ENCODE results near the gene RPL37.

DNA sequence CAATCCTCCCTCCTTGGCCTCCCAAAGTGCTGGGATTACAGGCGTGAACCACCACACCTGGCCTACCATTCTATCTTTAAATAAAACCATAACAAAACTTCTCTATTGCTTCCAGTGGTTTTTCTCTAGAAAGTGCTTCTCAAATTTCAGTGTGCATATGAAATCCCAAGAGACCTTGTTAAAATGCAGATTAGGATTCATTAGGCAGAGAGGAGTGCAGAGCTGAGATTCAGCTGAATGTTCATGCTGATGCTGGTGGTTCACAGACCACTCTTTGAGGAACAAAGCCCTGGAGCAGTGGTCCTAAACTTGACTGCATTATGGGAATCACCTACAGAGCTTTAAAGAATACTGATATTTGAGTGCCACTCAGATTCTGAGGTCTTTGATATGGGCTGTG, 34.4 kb upstream of the RPL37 start:
- no peak for TF ChIP-seq ZNF133 (tag by site-specific recombination; IDR thresholded peaks at IDR 0.05)
- TF ChIP-seq OVOL3 (tag by site-specific recombination; IDR thresholded peaks at IDR 0.05): no peak
- TF ChIP-seq, protein P1, sequence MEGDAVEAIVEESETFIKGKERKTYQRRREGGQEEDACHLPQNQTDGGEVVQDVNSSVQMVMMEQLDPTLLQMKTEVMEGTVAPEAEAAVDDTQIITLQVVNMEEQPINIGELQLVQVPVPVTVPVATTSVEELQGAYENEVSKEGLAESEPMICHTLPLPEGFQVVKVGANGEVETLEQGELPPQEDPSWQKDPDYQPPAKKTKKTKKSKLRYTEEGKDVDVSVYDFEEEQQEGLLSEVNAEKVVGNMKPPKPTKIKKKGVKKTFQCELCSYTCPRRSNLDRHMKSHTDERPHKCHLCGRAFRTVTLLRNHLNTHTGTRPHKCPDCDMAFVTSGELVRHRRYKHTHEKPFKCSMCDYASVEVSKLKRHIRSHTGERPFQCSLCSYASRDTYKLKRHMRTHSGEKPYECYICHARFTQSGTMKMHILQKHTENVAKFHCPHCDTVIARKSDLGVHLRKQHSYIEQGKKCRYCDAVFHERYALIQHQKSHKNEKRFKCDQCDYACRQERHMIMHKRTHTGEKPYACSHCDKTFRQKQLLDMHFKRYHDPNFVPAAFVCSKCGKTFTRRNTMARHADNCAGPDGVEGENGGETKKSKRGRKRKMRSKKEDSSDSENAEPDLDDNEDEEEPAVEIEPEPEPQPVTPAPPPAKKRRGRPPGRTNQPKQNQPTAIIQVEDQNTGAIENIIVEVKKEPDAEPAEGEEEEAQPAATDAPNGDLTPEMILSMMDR (tag by site-specific recombination; IDR thresholded peaks at IDR 0.05): no peak
- TF ChIP-seq, protein P2, sequence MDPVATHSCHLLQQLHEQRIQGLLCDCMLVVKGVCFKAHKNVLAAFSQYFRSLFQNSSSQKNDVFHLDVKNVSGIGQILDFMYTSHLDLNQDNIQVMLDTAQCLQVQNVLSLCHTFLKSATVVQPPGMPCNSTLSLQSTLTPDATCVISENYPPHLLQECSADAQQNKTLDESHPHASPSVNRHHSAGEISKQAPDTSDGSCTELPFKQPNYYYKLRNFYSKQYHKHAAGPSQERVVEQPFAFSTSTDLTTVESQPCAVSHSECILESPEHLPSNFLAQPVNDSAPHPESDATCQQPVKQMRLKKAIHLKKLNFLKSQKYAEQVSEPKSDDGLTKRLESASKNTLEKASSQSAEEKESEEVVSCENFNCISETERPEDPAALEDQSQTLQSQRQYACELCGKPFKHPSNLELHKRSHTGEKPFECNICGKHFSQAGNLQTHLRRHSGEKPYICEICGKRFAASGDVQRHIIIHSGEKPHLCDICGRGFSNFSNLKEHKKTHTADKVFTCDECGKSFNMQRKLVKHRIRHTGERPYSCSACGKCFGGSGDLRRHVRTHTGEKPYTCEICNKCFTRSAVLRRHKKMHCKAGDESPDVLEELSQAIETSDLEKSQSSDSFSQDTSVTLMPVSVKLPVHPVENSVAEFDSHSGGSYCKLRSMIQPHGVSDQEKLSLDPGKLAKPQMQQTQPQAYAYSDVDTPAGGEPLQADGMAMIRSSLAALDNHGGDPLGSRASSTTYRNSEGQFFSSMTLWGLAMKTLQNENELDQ (tag by site-specific recombination; IDR thresholded peaks at IDR 0.05; ENCODE audit: low read depth): no peak
- no peak for TF ChIP-seq ZNF112 (tag by site-specific recombination; IDR thresholded peaks at IDR 0.05)
- no peak for TF ChIP-seq ZNF350 (tag by site-specific recombination; IDR thresholded peaks at IDR 0.05)
- TF ChIP-seq, protein P3, sequence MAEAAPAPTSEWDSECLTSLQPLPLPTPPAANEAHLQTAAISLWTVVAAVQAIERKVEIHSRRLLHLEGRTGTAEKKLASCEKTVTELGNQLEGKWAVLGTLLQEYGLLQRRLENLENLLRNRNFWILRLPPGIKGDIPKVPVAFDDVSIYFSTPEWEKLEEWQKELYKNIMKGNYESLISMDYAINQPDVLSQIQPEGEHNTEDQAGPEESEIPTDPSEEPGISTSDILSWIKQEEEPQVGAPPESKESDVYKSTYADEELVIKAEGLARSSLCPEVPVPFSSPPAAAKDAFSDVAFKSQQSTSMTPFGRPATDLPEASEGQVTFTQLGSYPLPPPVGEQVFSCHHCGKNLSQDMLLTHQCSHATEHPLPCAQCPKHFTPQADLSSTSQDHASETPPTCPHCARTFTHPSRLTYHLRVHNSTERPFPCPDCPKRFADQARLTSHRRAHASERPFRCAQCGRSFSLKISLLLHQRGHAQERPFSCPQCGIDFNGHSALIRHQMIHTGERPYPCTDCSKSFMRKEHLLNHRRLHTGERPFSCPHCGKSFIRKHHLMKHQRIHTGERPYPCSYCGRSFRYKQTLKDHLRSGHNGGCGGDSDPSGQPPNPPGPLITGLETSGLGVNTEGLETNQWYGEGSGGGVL (tag by site-specific recombination; IDR thresholded peaks at IDR 0.05): no peak
- TF ChIP-seq, protein P4, sequence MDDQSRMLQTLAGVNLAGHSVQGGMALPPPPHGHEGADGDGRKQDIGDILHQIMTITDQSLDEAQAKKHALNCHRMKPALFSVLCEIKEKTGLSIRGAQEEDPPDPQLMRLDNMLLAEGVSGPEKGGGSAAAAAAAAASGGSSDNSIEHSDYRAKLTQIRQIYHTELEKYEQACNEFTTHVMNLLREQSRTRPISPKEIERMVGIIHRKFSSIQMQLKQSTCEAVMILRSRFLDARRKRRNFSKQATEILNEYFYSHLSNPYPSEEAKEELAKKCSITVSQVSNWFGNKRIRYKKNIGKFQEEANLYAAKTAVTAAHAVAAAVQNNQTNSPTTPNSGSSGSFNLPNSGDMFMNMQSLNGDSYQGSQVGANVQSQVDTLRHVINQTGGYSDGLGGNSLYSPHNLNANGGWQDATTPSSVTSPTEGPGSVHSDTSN (CRISPR knock-in tag; IDR thresholded peaks at IDR 0.05): no peak
- TF ChIP-seq, protein P5, sequence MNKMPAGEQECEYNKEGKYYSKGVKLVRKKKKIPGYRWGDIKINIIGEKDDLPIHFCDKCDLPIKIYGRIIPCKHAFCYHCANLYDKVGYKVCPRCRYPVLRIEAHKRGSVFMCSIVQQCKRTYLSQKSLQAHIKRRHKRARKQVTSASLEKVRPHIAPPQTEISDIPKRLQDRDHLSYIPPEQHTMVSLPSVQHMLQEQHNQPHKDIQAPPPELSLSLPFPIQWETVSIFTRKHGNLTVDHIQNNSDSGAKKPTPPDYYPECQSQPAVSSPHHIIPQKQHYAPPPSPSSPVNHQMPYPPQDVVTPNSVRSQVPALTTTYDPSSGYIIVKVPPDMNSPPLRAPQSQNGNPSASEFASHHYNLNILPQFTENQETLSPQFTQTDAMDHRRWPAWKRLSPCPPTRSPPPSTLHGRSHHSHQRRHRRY (tag by site-specific recombination; IDR thresholded peaks at IDR 0.05): no peak
- TF ChIP-seq ZNF76 (tag by site-specific recombination; IDR thresholded peaks at IDR 0.05; ENCODE audit: borderline replicate concordance, low read depth): no peak
- TF ChIP-seq ZNF48 (tag by site-specific recombination; IDR thresholded peaks at IDR 0.05): no peak
- TF ChIP-seq, protein P6, sequence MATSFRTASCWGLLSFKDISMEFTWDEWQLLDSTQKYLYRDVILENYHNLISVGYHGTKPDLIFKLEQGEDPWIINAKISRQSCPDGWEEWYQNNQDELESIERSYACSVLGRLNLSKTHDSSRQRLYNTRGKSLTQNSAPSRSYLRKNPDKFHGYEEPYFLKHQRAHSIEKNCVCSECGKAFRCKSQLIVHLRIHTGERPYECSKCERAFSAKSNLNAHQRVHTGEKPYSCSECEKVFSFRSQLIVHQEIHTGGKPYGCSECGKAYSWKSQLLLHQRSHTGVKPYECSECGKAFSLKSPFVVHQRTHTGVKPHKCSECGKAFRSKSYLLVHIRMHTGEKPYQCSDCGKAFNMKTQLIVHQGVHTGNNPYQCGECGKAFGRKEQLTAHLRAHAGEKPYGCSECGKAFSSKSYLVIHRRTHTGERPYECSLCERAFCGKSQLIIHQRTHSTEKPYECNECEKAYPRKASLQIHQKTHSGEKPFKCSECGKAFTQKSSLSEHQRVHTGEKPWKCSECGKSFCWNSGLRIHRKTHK (tag by site-specific recombination; IDR thresholded peaks at IDR 0.05): no peak
- TF ChIP-seq, protein P7, sequence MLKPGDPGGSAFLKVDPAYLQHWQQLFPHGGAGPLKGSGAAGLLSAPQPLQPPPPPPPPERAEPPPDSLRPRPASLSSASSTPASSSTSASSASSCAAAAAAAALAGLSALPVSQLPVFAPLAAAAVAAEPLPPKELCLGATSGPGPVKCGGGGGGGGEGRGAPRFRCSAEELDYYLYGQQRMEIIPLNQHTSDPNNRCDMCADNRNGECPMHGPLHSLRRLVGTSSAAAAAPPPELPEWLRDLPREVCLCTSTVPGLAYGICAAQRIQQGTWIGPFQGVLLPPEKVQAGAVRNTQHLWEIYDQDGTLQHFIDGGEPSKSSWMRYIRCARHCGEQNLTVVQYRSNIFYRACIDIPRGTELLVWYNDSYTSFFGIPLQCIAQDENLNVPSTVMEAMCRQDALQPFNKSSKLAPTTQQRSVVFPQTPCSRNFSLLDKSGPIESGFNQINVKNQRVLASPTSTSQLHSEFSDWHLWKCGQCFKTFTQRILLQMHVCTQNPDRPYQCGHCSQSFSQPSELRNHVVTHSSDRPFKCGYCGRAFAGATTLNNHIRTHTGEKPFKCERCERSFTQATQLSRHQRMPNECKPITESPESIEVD (tag by site-specific recombination; IDR thresholded peaks at IDR 0.05): no peak

Measured in HEK293 (cell line).